Prostate gland (tissue), 2 donors: ENCODE results near the gene TPST1.

ENCODE experiments used
- POLR2A ChIP-seq: fragments of 450-650 bp; IDR thresholded peaks from one replicate; pipeline ENCODE4 v1.6.1; 2016; ENCODE audit warnings: antibody characterized with exemption, mild to moderate bottlenecking
- POLR2AphosphoS5 ChIP-seq: sonication (generic); formaldehyde crosslinking; IDR thresholded peaks from one replicate; pipeline ENCODE4 v1.6.1; 2017; ENCODE audit warnings: antibody characterized with exemption
- TF ChIP-seq, protein P1 (sequence below), 4 experiments: fragments of 200-600 bp in 2 of 4; fragments of 450-650 bp in 2 of 4; sonication (generic) in 2 of 4; IDR thresholded peaks; 1 replicate in 3 of 4; 2 replicates in 1 of 4; pipeline ENCODE4 v1.5.1; 2016 to 2019; ENCODE audit warnings: antibody characterized with exemption in 4 of 4, mild to moderate bottlenecking in 2 of 4, moderate library complexity in 2 of 4

DNA sequence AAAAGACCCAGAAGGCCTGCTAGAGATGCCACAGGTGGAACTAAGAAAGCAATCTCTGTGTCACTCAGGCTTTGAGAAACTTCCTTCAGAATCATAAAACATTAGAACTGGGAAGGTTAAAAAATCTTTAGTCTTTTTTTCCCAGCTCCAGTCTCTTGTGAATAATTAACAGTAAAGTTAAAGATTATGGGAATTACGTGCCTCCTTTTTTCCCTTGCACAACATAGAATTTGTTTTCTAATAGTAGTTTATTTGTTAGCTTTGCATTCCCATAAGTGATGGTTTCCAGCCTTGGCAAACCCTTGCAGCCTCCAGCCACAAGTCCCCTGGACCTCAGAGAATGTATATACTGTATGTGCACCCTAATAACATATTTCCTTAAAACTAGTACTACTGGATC lies 128.3 kb downstream of the TPST1 start:
- TF ChIP-seq, protein P1, sequence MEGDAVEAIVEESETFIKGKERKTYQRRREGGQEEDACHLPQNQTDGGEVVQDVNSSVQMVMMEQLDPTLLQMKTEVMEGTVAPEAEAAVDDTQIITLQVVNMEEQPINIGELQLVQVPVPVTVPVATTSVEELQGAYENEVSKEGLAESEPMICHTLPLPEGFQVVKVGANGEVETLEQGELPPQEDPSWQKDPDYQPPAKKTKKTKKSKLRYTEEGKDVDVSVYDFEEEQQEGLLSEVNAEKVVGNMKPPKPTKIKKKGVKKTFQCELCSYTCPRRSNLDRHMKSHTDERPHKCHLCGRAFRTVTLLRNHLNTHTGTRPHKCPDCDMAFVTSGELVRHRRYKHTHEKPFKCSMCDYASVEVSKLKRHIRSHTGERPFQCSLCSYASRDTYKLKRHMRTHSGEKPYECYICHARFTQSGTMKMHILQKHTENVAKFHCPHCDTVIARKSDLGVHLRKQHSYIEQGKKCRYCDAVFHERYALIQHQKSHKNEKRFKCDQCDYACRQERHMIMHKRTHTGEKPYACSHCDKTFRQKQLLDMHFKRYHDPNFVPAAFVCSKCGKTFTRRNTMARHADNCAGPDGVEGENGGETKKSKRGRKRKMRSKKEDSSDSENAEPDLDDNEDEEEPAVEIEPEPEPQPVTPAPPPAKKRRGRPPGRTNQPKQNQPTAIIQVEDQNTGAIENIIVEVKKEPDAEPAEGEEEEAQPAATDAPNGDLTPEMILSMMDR (IDR thresholded peaks at IDR 0.05), result no peak
- no peak for TF ChIP-seq POLR2AphosphoS5
- TF ChIP-seq POLR2A, result no peak
